ENCODE measurements around the gene KIF5A.
"Not testable (repeated sequence)": the region's sequence is repeated elsewhere in the genome, so short reads cannot be mapped to it uniquely, and the experiment has no call there.

The KIF5A gene

GRCh38 chr12:57553343-57554202 is 3.7 kb downstream of the KIF5A start:
- in situ Hi-C loops (cut with HindIII; ENCODE audit: low sequenced_read_pairs): no loop called here

GRCh38 chr12:57554453-57554852 is 4.6 kb downstream of the KIF5A start:
- in situ Hi-C loops (cut with HindIII; ENCODE audit: low sequenced_read_pairs): no loop called here

- in situ Hi-C loops (cut with HindIII; ENCODE audit: low sequenced_read_pairs): no loop called here
Observed at GRCh38 chr12:57554897-57555296, 5.1 kb downstream of the KIF5A start.

GRCh38 chr12:57558864-57559263 is 9.0 kb downstream of the KIF5A start:
- in situ Hi-C loops (cut with HindIII; ENCODE audit: low sequenced_read_pairs): no loop called here

GRCh38 chr12:57560516-57560915 is 10.7 kb downstream of the KIF5A start:
- in situ Hi-C loops (cut with HindIII; ENCODE audit: low sequenced_read_pairs): no loop called here

- in situ Hi-C loops (cut with HindIII; ENCODE audit: low sequenced_read_pairs): not testable (repeated sequence)
Observed at GRCh38 chr12:57561117-57561516, 11.3 kb downstream of the KIF5A start.

GRCh38 chr12:57563358-57563757 is 13.5 kb downstream of the KIF5A start:
- in situ Hi-C loops (cut with HindIII; ENCODE audit: low sequenced_read_pairs): no loop called here

GRCh38 chr12:57564178-57564740 is 14.4 kb downstream of the KIF5A start:
- in situ Hi-C loops (cut with HindIII; ENCODE audit: low sequenced_read_pairs): no loop called here

GRCh38 chr12:57568838-57569237 is 19.0 kb downstream of the KIF5A start:
- in situ Hi-C loops (cut with HindIII; ENCODE audit: low sequenced_read_pairs): no loop called here

GRCh38 chr12:57569858-57570257 is 20.0 kb downstream of the KIF5A start:
- in situ Hi-C loops (cut with HindIII; ENCODE audit: low sequenced_read_pairs): no loop called here

GRCh38 chr12:57570438-57570837 is 20.6 kb downstream of the KIF5A start:
- in situ Hi-C loops (cut with HindIII; ENCODE audit: low sequenced_read_pairs): not testable (repeated sequence)

- in situ Hi-C loops (cut with HindIII; ENCODE audit: low sequenced_read_pairs): no loop called here
Observed at GRCh38 chr12:57571926-57572762, 22.3 kb downstream of the KIF5A start.

- in situ Hi-C loops (cut with HindIII; ENCODE audit: low sequenced_read_pairs): no loop called here
Observed at GRCh38 chr12:57574795-57575194, 25.0 kb downstream of the KIF5A start.

- in situ Hi-C loops (cut with HindIII; ENCODE audit: low sequenced_read_pairs): no loop called here
Observed at GRCh38 chr12:57575771-57576612, 26.1 kb downstream of the KIF5A start.

GRCh38 chr12:57576613-57577160 is 26.8 kb downstream of the KIF5A start:
- in situ Hi-C loops (cut with HindIII; ENCODE audit: low sequenced_read_pairs): no loop called here

GRCh38 chr12:57577981-57578758 is 28.3 kb downstream of the KIF5A start:
- in situ Hi-C loops (cut with HindIII; ENCODE audit: low sequenced_read_pairs): no loop called here

GRCh38 chr12:57579011-57579410 is 29.2 kb downstream of the KIF5A start:
- in situ Hi-C loops (cut with HindIII; ENCODE audit: low sequenced_read_pairs): no loop called here

- in situ Hi-C loops (cut with HindIII; ENCODE audit: low sequenced_read_pairs): no loop called here
Observed at GRCh38 chr12:57579677-57580465, 30.0 kb downstream of the KIF5A start.

GRCh38 chr12:57580466-57580795 is 30.6 kb downstream of the KIF5A start:
- in situ Hi-C loops (cut with HindIII; ENCODE audit: low sequenced_read_pairs): no loop called here
